Fibroblast of the aortic adventitia (primary cell): ENCODE data around the gene RYR3. TPM values are rescaled to one million over a fixed set of nuclear protein-coding genes. Genes with fewer than 3 reads are reported as not detected.

ENCODE experiments used
- DNase-seq: peaks from one replicate; pipeline ENCODE4 v3.0.0-alpha.2; 2010; ENCODE audit warnings: low read depth
- H3K4me3 ChIP-seq: 2 replicates; pipeline ENCODE4 v1.5.1; 2011; ENCODE audit warnings: low read depth, mild to moderate bottlenecking, control low read depth, low read length, moderate library complexity
- total RNA-seq: library from RNA; depleted of rRNA; stranded (reverse); fragments of >200 nt; gene quantifications from 2 replicates; pipeline ENCODE4 v1.2.3, GENCODE V29; 2012; ENCODE audit warnings: low replicate concordance
- TF ChIP-seq, protein P1 (sequence below): IDR thresholded peaks from 2 replicates; pipeline ENCODE4 v1.5.1; 2011; ENCODE audit warnings: mild to moderate bottlenecking, low read length, control low read depth, inconsistent platforms; ENCODE audit not compliant: insufficient read depth

The RYR3 gene
- total RNA-seq, 1 donor: not detected

DNA sequence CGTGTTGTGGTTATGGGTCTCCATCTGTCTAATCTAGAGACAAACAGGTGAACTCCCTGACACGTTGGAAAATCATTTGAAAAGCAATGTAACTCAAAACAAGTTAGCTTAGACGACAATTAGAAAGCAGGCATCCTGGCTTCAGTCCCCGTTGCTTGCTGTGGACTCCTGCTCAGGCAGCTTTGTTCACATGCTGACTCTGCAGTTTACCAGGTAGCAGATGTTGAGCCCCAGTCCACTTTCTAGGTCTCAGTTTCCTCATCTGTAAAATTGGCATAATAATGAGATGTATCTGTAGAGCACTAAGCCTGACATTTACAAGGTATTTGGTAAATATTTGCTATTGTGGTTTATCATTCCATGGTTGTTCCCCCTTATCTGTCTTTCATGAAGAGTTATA lies 330.3 kb downstream of the RYR3 start:
- TF ChIP-seq, protein P1, sequence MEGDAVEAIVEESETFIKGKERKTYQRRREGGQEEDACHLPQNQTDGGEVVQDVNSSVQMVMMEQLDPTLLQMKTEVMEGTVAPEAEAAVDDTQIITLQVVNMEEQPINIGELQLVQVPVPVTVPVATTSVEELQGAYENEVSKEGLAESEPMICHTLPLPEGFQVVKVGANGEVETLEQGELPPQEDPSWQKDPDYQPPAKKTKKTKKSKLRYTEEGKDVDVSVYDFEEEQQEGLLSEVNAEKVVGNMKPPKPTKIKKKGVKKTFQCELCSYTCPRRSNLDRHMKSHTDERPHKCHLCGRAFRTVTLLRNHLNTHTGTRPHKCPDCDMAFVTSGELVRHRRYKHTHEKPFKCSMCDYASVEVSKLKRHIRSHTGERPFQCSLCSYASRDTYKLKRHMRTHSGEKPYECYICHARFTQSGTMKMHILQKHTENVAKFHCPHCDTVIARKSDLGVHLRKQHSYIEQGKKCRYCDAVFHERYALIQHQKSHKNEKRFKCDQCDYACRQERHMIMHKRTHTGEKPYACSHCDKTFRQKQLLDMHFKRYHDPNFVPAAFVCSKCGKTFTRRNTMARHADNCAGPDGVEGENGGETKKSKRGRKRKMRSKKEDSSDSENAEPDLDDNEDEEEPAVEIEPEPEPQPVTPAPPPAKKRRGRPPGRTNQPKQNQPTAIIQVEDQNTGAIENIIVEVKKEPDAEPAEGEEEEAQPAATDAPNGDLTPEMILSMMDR: no peak
- H3K4me3 ChIP-seq: no peak overlapping the region
- DNase-seq: no peak

DNA sequence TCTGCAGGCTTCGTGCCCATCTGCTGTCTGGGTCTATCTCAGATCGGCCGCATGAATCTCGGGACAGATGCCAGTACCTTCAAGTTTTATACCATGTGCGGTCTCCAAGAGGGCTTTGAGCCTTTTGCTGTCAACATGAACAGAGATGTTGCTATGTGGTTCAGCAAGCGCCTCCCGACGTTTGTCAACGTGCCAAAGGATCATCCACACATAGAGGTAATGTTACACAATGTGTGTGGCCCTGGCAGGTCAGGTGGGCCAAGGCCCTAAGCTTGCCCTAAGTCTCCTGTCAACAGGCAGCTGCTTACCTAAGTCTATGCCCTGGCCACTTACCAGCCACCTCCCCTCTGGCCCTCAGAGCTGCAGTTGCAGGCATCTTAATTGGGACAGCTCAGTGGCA lies 333.5 kb downstream of the RYR3 start:
- TF ChIP-seq, protein P1: no peak
- no peak overlapping the region for H3K4me3 ChIP-seq
- DNase-seq: no peak

DNA sequence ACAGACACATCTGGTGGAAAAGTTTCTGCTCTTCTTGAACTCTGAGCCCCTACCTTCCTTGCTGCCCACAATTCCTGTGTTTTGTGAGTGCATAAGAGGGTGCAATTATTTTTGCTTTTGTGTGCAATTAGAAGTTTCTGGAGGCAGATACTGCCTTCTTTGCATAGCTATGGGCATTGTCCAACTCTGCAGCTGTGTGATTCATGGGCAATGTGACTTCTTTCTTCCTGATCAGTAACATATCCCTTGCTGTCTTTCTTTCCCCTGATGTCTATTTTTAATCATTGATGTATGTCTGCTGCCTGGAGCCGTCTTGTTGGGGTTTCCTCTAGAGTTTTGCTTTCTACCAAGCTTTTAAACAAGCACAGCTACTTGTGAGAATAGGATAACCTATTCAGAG lies 336.0 kb downstream of the RYR3 start:
- TF ChIP-seq, protein P1: no peak
- H3K4me3 ChIP-seq: no peak overlapping the region
- no peak for DNase-seq

DNA sequence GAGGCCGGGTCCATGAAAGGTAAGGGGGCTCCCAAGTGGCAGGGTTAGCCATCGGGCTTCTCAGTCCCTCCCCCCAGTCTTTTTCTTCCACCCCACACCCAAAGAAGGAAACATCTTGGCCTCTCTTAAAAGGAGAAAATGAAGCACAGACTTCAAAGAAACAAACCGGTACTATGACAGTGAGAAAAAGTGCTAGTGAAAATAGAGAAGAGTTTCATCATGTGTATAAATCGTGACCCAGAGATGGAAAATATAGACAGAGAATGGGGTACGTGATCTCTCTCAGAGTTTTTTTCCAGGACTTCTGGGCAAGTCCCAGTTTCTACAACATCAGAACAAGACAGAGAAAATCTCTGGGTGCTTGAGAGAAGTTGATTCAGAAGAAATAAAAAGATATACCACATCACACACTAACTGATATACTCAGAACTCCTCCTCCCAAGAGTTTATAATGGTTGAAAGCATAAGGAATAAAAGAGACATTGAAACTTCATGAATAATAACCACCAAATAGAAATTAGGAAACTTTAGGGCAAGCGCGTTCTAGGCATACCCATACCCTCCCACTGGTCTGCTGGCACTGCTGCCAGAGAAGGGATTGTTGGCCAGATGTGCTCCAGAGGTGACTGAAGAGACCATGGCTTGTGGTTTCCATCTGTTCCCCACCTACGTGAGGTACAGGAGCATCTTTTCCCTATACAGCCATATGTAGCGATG lies 338.6 kb downstream of the RYR3 start:
- no peak overlapping the region for H3K4me3 ChIP-seq
- TF ChIP-seq, protein P1: no peak
- no peak for DNase-seq

DNA sequence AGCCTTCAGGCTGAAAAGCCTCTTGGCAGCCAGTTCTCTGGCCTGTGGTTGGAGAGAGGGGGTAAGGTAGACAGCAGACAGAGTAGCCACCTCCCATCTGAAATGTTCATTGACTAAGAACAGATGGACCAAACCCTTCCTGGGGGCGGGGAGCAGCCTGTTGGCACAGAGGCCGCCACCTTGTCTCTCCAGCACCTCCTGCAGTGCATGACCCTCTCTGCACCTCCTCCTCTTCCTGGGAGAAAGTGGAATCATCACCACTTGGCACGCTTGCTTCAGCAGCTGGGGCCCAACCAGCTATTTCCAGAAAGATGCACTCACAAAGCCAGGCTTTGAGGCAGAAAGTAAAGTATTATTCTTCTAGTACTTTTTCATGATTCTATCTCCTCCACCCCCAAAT lies 344.1 kb downstream of the RYR3 start:
- DNase-seq: peak; percentile 1
- TF ChIP-seq, protein P1: no peak
- no peak overlapping the region for H3K4me3 ChIP-seq

DNA sequence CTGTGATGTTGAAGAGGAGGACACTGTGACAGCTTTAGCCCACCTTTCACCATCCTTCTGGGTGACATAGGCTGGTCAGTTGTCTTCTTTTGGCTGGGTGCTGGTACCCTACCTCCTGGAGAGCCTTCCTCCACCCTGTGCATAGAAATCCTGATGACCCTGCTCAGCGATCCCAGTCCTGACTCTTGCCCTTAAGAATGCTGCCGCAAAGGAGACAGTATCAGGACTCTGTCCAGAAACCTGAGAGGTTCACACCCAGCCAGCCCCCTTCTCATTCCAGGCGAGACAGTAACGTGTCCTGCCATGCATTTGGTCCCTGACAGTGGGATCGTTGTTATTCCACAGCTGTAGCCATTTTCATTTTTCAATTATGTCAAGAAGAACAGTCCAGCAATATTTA lies 344.7 kb downstream of the RYR3 start:
- TF ChIP-seq, protein P1: no peak
- no peak for DNase-seq

DNA sequence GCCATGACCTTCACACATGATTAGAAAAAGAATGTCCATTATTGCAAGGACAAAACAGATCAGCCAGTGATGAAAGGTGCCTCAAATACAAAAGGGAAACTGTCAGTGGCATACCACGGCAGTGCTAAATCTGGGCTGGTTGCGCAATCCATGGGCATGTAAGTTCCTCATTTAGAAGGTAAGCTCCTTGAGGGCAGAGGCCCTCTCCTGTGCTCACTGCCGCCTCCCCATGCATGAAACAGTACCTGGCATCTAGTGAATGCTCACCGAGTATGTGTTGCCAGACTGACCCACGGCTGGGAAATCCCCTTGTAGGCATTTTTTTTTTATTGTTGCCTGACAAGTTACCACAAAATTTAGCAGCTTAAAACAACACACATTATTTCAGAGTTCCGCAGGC lies 345.4 kb downstream of the RYR3 start:
- TF ChIP-seq, protein P1: no peak
- no peak for DNase-seq
- no peak overlapping the region for H3K4me3 ChIP-seq

More for the DNA sequence above, 344.7 kb downstream of the RYR3 start:
- no peak overlapping the region for H3K4me3 ChIP-seq
